Choroid plexus epithelial cell (primary cell): ENCODE results near the gene DHH.

Experiments
- DNase-seq: peaks from one replicate; pipeline ENCODE4 v3.0.0-alpha.2; 2010; ENCODE audit warnings: low read depth
- H3K4me3 ChIP-seq: 2 replicates; pipeline ENCODE4 v1.5.1; 2011; ENCODE audit warnings: low read depth, mild to moderate bottlenecking, control low read depth, low read length, moderate library complexity
- CTCF ChIP-seq: conservative IDR thresholded peaks from 2 replicates; pipeline ENCODE4 v1.5.1; 2011; ENCODE audit warnings: low read depth, mild to moderate bottlenecking, control low read depth, inconsistent platforms, low read length, moderate library complexity

The DHH gene

GRCh38 chr12:49054524-49054923 lies 40.1 kb downstream of the DHH start:
- no peak for DNase-seq
- H3K4me3 ChIP-seq, result no peak overlapping the region
- TF ChIP-seq CTCF, result no peak

- no peak overlapping the region for H3K4me3 ChIP-seq
- no peak for TF ChIP-seq CTCF
- DNase-seq, result no peak
Observed at GRCh38 chr12:49054096-49054495, 40.5 kb downstream of the DHH start.

GRCh38 chr12:49052451-49053208 lies 42.0 kb downstream of the DHH start:
- DNase-seq, result no peak
- no peak for TF ChIP-seq CTCF
- H3K4me3 ChIP-seq, result no peak overlapping the region

GRCh38 chr12:49051777-49052438 lies 42.7 kb downstream of the DHH start:
- no peak for DNase-seq
- no peak overlapping the region for H3K4me3 ChIP-seq
- TF ChIP-seq CTCF, result no peak

- no peak for DNase-seq
- TF ChIP-seq CTCF, result no peak
Observed at GRCh38 chr12:49051373-49051764, 43.2 kb downstream of the DHH start.

GRCh38 chr12:49050507-49051372 lies 43.9 kb downstream of the DHH start:
- no peak for TF ChIP-seq CTCF

More at GRCh38 chr12:49051373-49051764, 43.2 kb downstream of the DHH start:
- H3K4me3 ChIP-seq, result no peak overlapping the region

More at GRCh38 chr12:49050507-49051372, 43.9 kb downstream of the DHH start:
- H3K4me3 ChIP-seq, result no peak overlapping the region
- no peak for DNase-seq
